HT1080 (cell line): ENCODE data around the gene SLC25A26. TPM values are rescaled to one million over a fixed set of nuclear protein-coding genes. Genes with fewer than 3 reads are reported as not detected.
"Not testable (repeated sequence)": the region's sequence is repeated elsewhere in the genome, so short reads cannot be mapped to it uniquely, and the experiment has no call there.

Experiments used
- DNase-seq: peaks from one replicate; pipeline ENCODE4 v3.0.0-alpha.2; 2015; ENCODE audit warnings: low read depth
- total RNA-seq: library from RNA; depleted of rRNA; stranded (reverse); fragments of >200 nt; shearing (Covaris generic); gene quantifications from 2 replicates; pipeline ENCODE4 v1.2.3, GENCODE V29; 2014

The SLC25A26 gene
- total RNA-seq, 1 experiment from 2014 or later, result 29.3 TPM

- DNase-seq, result no peak
These were observed 48.1 kb downstream of the SLC25A26 start for GRCh38 chr3:66268864-66269263.

- no peak for DNase-seq
These were observed 48.6 kb downstream of the SLC25A26 start for GRCh38 chr3:66269411-66269810.

- DNase-seq, result no peak
These were observed 49.5 kb downstream of the SLC25A26 start for GRCh38 chr3:66270288-66270687.

GRCh38 chr3:66270701-66271100 is 49.9 kb downstream of the SLC25A26 start:
- no peak for DNase-seq

- DNase-seq, result no peak
These were observed 50.4 kb downstream of the SLC25A26 start for GRCh38 chr3:66271231-66271630.

GRCh38 chr3:66272016-66272415 is 51.2 kb downstream of the SLC25A26 start:
- DNase-seq, result no peak

- not testable (repeated sequence) for DNase-seq
These were observed 54.0 kb downstream of the SLC25A26 start for GRCh38 chr3:66274837-66275236.

- peak; percentile 63 for DNase-seq
These were observed 56.0 kb downstream of the SLC25A26 start for GRCh38 chr3:66276705-66277274.

GRCh38 chr3:66279168-66279567 is 58.4 kb downstream of the SLC25A26 start:
- no peak for DNase-seq

GRCh38 chr3:66280304-66280703 is 59.5 kb downstream of the SLC25A26 start:
- DNase-seq, result no peak

GRCh38 chr3:66291922-66292321 is 71.1 kb downstream of the SLC25A26 start:
- not testable (repeated sequence) for DNase-seq

GRCh38 chr3:66297260-66297873 is 76.6 kb downstream of the SLC25A26 start:
- no peak for DNase-seq

- DNase-seq, result no peak
These were observed 77.1 kb downstream of the SLC25A26 start for GRCh38 chr3:66297900-66298299.

GRCh38 chr3:66298591-66298990 is 77.8 kb downstream of the SLC25A26 start:
- no peak for DNase-seq

GRCh38 chr3:66299085-66299484 is 78.3 kb downstream of the SLC25A26 start:
- DNase-seq, result not testable (repeated sequence)

- DNase-seq, result no peak
These were observed 79.1 kb downstream of the SLC25A26 start for GRCh38 chr3:66299891-66300290.

GRCh38 chr3:66302288-66302687 is 81.5 kb downstream of the SLC25A26 start:
- no peak for DNase-seq

GRCh38 chr3:66303491-66303901 is 82.7 kb downstream of the SLC25A26 start:
- DNase-seq, result no peak

- no peak for DNase-seq
These were observed 83.5 kb downstream of the SLC25A26 start for GRCh38 chr3:66304293-66304692.

GRCh38 chr3:66306086-66306485 is 85.3 kb downstream of the SLC25A26 start:
- not testable (repeated sequence) for DNase-seq

- DNase-seq, result not testable (repeated sequence)
These were observed 86.2 kb downstream of the SLC25A26 start for GRCh38 chr3:66306991-66307390.

- no peak for DNase-seq
These were observed 91.2 kb downstream of the SLC25A26 start for GRCh38 chr3:66312039-66312438.

GRCh38 chr3:66314455-66314854 is 93.7 kb downstream of the SLC25A26 start:
- no peak for DNase-seq
